Coronary artery (tissue), 2 donors: ENCODE results near the gene NAV2.

Experiments used
- DNase-seq: peaks from one replicate; pipeline ENCODE4 v3.0.0-alpha.2; 2017; ENCODE audit warnings: low spot score
- H3K27ac ChIP-seq, 2 donors: fragments of 200-600 bp; sonication (generic); one replicate each; pipeline ENCODE4 v1.5.1; 2016 to 2019
- H3K4me3 ChIP-seq: fragments of 200-600 bp; sonication (generic); 2 replicates; pipeline ENCODE4 v1.5.1; 2016; ENCODE audit warnings: mild to moderate bottlenecking, moderate library complexity
- CTCF ChIP-seq: fragments of 200-600 bp; sonication (generic); IDR thresholded peaks from one replicate; pipeline ENCODE4 v1.5.1; 2019; ENCODE audit warnings: antibody characterized with exemption

The NAV2 gene

DNA sequence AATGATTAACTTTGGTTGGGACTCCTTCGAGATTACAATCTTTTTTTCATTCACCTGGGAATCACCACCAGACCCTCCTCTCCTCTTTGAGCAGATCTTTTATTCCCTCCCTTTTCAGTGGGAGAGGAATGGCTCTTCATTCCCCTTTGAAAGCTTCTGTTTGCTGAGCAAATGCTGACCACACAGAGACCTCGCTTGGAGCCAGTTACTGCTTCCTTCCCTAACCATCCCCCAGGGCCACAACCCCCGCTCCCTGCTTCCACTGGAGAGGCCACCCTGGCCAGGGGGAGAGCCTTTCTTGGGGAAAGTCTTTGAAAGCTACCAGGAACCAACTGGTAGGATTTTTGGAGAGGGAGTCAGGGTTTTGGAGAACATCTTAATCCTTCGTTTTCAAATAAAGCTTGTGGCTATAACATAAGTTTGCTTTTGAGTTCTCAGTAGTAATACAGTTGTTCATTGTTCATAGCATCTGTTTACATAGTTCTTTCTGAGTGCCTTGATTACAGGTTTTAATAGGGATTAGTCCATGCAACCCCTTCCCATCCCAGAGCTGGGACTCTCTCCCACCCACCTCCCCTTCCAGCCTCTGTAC is 309.2 kb downstream of the NAV2 start:
- TF ChIP-seq CTCF: no peak
- H3K27ac ChIP-seq: no peak overlapping the region
- no peak overlapping the region for H3K4me3 ChIP-seq
- no peak for DNase-seq

DNA sequence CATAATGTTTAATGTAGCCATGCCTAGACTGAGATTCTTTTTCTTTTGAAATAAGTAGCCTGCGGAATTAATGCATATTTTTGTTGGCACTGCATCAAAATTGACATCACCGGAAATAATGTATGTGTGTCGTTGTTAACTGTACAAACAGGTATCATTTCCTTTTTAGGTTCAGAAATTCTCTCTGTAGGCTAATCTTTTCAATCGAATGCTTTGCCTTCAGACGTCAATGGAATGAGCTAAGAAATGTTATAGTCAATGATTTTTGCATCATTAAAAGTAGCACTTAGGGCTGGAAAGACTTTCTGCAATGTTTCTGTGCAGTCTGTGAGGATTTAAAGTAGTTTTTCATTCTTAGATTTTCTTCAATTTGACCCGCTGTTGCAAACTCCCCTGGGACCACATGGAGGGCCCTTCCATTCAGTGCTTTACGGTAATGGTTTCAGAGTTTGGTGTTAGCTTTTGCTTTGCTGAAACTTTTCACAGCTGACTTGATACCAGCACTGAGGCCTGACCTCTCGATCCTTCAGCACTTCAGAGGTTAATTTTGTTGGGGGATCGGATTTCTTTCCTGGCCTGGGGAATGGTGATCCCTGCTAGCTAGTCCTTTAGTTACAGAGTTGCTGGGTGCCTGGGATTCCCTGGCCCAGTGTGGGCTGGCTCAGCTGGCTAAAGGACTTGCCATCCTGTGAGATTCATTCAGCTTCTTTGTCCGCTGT is 309.9 kb downstream of the NAV2 start:
- H3K4me3 ChIP-seq: peak overlapping the region; percentile 4
- DNase-seq: no peak
- TF ChIP-seq CTCF: no peak
- no peak overlapping the region for H3K27ac ChIP-seq

DNA sequence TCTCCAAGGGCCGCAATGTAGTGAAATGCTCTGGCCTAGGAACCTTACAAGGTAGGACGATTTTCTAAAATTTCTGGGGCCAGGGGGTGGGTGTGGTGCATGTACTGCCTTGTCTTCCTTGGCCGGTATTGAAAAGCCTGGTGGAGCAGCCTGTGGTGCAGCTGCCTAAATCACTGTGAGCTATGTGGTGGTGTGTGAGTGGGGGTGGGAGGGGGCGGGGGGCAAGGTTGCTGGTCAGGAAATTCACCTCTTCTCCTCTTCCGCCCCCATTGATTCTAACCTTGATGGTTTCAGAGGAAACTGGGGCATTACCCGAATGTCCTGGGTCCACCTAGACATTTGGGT is 310.4 kb downstream of the NAV2 start:
- no peak overlapping the region for H3K27ac ChIP-seq
- no peak for DNase-seq
- TF ChIP-seq CTCF: no peak
- H3K4me3 ChIP-seq: peak overlapping the region; percentile 4

GRCh38 chr11:20024172-20024935 is 311.7 kb downstream of the NAV2 start:
- DNase-seq: no peak
- no peak overlapping the region for H3K4me3 ChIP-seq
- no peak for TF ChIP-seq CTCF
- H3K27ac ChIP-seq: no peak overlapping the region

GRCh38 chr11:20025332-20025840 is 312.7 kb downstream of the NAV2 start:
- Histone ChIP-seq H3K27ac (no peak overlapping the region), H3K4me3 (no peak overlapping the region)
- no peak for TF ChIP-seq CTCF
- DNase-seq: no peak

DNA sequence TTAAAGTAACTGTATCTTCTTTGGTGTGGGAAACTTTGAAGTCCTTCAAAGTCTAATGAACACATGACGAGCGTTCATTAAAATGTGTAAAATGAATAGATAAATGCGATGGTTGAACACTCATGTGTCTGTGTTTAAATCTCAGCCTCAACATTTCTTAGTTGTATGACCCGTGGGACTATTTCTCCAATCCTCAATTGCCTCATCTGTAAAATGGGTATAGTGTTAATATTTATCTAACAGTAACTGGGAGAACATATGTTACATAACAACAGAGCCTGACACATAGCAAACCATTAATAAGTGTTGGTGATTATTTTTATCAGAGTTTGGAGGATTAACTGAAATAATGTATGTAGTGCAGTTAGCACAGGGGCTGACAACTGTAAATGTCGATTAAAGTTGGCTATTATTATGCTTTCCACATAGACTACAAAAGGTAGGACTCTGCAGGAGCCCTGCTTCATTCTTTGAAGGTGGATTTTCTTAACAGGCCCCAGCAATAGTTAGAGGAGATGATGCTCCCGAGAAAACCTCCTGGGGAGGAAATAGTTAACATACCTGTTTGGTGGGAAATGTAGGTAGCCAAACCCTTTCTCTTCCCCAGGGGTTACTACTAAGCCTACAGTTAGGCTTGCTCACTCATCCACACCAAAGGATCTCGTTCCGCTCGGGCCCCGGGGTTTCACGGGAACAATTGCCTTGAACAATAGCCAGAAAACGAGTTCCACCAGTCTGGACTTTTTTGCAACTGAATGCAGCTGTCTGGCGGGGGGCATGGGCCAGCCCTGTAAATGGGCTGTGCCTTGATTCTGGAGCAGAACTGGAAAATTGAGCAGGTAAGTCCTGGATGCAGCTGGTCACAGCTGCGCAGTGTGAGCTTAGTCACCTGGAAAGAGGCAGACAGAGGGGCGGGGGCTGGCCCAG is 314.3 kb downstream of the NAV2 start:
- TF ChIP-seq CTCF: no peak
- no peak for DNase-seq
- Histone ChIP-seq H3K27ac (no peak overlapping the region), H3K4me3 (no peak overlapping the region)
